Measurements from ENCODE around the gene NTF4.
"Not testable (repeated sequence)": the region's sequence is repeated elsewhere in the genome, so short reads cannot be mapped to it uniquely, and the experiment has no call there.

NTF4 gene

DNA sequence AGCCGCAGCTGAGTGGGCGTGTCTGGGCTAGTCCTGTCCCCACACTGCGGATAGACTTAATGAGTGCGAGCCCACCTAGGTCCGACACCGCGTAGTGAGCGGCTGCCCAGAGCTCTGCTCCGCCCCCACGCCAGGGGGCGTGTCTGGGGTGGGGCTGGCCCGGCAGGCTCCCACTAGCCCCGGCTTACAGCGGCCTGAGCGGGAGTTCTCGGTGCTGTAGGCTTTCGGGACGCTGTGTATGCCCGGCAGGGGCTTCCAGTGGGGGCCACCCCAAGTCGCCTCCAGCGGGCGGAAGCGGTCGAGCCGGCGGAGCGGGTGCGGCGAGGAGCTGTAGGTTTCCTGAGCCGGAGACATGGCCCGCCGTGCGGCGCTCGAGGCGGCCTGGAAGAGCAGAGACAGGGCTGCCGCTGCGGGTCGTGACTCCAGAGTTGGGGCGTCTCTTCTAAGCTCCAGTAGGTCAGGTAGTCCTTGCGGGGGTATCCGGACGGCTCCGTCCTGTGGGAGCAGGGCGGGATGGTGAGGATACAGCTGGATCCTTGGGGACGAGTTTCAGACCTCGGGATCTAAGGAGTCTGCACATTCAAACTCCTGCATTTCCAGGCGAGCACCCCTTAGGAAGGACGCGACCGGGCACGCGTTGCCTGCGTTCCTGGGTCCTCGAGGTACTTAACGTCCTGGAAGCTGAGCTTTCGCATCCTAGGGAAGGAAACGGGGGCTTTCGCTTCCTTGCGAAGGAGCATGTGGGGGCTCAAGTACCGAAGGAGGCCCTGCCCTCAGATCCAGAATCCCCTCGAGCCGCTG, 8.3 kb downstream of the NTF4 start:
- no peak for DNase-seq

DNA sequence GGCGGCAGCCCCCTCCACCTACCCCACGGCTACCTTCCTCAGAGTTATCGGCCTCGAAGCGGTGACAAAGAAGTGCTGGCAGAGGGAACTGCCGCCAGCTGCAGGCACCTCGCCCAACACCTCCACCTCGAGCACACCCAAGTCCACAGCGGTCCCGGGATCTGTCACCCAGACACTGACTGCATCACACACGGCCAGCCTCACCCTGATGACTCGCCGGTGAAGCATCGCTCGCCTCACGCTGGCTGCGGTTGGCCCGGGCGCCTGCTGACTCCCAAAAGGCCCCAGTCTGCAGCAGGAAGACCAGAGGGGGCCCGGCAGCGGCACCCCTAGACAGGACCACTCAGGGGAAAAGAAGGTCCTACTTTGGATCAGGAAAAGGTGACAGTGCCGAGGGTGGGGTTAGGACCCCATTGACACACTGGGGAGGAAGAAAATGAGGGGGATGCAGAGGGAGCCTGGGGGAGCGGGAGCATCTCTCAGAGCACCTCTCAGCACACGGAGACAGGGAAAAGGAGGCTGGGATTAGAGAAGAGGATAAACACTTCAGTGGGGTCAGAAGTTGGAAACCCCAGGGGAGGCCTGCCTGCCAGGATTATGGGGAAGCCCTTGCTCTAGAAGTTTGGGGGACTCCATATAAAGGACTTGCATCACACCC, 14.1 kb downstream of the NTF4 start:
- DNase-seq, result not testable (repeated sequence)

DNA sequence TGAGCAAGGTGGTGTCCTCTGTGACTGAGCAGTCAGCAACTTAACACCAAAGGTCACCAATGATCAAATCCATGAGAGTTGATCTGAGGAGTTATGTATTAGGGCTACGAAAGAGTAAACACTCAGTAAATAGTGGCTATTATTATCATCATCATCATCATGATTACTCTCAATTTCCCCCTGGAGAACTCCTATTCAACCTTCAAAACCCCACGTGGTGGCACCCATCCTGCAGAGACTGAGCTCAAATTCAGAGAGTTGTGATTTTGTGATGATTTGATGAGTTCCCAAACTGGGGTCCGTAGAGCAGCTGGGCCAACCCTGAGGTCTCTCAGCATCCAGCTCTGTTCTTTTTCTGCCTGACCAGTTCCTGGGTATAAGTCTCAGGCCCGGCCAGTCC, 14.8 kb downstream of the NTF4 start:
- not testable (repeated sequence) for DNase-seq

DNA sequence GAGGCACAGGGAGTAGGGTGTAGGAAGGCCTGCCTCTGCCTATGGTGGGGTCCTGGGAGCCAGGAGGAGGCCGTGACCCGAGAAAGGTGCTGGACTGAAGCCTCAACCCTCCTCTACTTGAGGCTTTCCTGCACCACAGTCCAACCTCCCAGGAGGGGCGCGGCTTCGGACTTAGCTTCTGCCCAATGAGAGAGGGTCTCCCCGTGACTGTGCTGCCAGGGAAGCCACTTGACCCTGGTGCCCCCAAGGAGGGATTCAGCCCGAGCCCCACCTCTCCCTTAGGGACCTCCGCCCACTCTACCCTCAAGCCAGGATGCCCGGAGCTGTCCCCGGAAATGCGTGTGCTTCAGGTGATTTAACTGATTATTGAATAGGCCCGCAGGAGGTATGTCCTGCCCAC, 15.6 kb downstream of the NTF4 start, which contains the start of gene CGB8:
CGB8 (minus strand) TSS at position 101 of the 400 bp plus-strand sequence. CDS start 372 bp downstream, outside the sequence.
- not testable (repeated sequence) for DNase-seq

DNA sequence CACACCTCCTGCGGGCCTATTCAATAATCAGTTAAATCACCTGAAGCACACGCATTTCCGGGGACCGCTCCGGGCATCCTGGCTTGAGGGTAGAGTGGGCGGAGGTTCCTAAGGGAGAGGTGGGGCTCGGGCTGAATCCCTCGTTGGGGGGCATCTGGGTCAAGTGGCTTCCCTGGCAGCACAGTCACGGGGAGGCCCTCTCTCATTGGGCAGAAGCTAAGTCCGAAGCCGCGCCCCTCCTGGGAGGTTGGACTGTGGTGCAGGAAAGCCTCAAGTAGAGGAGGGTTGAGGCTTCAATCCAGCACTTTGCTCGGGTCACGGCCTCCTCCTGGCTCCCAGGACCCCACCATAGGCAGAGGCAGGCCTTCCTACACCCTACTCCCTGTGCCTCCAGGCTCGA, 21.1 kb downstream of the NTF4 start, which contains the start of gene CGB5:
CGB5 (plus strand) TSS at position 301 of the 400 bp plus-strand sequence. CDS start 362 bp downstream, outside the sequence.
- DNase-seq, result not testable (repeated sequence)

DNA sequence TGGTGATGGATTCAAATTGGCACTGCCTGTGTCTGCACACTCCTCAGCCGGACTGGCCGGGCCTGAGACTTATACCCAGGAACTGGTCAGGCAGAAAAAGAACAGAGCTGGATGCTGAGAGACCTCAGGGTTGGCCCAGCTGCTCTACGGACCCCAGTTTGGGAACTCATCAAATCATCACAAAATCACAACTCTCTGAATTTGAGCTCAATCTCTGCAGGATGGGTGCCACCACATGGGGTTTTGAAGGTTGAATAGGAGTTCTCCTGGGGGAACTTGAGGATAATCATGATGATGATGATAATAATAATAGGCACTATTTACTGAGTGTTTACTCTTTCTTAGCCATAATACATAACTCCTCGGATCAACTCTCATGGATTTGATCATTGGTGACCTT, 22.0 kb downstream of the NTF4 start:
- DNase-seq, result not testable (repeated sequence)

DNA sequence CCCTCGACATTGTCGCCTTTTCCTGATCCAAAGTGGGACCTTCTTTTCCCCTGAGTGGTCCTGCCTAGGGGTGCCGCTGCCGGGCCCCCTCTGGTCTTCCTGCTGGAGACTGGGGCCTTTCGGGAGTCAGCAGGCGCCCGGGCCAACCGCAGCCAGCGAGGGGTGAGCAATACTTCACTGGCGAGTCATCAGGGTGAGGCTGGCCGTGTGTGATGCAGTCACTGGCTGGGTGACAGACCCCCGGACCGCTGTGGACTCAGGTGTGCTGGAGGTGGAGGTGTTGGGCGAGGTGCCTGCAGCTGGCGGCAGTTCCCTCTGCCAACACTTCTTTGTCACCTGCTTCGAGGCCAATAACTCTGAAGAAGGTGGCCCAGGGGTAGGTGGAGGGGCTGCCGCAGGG, 22.4 kb downstream of the NTF4 start:
- DNase-seq, result no peak

DNA sequence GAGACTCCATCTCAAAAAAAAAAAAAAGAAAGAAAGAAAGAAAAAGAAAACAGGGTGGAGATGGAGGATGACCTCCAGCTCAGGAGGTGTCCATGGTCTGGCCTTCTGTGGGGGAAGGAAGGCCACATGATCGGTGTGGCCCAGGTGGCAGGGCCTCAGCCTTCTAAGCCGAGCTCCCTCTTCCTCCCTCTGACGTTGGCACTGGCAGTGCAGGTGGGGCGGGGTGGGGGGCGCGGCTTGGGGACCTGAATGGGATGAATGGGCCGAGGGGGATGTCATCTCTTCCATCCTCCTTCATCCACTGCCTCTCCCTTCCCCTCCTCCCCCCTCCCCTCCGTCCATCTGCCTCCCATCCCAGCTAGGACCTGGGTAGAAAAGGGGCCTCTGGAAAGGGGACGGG, 24.9 kb downstream of the NTF4 start:
- DNase-seq, result not testable (repeated sequence)

DNA sequence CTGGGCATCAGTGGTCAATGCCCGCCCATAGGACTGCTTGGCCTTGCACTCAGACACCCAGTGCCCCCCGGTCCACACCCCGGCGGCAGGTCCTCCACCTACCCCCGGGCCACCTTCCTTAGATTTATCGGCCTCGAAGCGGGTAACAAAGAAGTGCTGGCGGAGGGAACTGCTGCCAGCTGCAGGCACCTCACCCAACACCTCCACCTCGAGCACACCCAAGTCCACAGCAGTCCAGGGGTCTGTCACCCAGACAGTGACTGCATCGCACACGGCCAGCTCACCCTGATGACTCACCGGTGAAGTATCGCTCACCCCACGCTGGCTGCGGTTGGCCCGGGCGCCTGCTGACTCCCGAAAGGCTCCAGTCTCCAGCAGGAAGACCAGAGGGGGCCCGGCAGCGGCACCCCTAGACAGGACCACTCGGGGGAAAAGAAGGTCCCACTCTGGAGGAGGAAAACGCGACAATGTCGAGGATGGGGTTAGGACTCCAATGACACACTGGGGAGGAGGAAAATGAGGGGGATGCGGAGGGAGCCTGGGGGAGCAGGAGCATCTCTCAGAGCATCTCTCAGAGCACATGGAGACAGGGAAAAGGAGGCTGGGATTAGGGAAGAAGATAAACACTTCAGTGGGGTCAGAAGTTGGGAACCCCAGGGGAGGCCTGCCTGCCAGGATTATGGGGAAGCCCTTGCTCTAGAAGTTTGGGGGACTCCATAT, 25.9 kb downstream of the NTF4 start:
- DNase-seq, result not testable (repeated sequence)

DNA sequence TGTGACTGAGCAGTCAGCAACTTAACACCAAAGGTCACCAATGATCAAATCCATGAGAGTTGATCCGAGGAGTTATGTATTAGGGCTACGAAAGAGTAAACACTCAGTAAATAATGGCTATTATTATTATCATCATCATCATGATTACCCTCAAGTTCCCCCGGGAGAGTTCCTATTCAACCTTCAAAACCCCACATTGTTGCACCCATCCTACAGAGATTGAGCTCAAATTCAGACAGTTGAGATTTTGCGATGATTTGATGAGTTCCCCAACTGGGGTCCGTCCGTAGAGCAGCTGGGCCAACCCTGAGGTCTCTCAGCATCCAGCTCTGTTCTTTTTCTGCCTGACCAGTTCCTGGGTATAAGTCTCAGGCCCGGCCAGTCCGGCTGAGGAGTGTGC, 26.5 kb downstream of the NTF4 start:
- DNase-seq, result not testable (repeated sequence)

DNA sequence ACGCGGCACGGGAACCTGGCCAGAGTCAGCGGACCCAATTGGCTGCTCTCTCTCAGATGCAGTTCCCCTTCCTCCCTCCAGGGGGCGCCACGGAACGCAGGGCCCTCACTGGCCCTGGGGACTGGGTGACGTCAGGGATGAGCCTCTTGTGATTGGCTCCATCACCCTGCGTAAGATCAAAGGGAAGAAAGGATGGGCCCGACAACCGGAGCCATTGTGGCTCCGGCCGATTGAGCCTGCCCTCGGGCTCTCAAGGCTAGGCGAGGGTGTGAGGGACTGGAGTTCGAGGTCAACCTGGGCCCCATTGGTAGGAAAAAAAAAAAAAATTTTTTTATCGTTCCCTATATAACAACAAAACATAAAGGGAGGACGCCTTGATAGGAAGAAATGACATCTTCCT, 27.8 kb downstream of the NTF4 start, which contains the start of gene CGB1:
CGB1 (minus strand) TSS at position 81 of the 400 bp plus-strand sequence. CDS start 184 bp downstream, outside the sequence.
- DNase-seq, result not testable (repeated sequence)

DNA sequence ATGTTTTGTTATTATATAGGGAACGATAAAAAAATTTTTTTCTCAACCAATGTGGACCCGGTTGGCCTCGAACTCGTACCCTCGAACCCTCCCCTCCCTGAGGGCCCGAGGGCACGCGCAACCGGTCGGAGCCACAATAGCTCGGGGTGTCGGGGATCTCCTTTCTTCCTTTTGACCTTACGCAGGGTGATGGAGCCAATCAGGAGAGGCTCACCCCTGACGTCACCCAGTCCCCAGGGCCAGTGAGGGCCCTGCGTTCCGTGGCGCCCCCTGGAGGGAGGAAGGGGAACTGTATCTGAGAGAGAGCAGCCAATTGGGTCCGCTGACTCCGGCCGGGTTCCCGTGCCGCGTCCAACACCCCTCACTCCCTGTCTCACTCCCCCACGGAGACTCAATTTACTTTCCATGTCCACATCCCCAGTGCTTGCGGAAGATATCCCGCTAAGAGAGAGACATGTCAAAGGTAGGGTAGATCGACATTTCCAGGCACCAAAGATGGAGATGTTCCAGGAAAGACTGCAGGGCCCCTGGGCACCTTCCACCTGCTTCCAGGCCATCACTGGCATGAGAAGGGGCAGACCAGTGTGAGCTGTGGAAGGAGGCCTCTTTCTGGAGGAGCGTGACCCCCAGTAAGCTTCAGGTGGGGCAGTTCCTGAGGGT, 32.8 kb downstream of the NTF4 start, which contains the start of gene CGB2:
CGB2 (plus strand) TSS at position 249 of the 660 bp plus-strand sequence; CDS start at position 455, 206 bp downstream.
- DNase-seq, result not testable (repeated sequence)

DNA sequence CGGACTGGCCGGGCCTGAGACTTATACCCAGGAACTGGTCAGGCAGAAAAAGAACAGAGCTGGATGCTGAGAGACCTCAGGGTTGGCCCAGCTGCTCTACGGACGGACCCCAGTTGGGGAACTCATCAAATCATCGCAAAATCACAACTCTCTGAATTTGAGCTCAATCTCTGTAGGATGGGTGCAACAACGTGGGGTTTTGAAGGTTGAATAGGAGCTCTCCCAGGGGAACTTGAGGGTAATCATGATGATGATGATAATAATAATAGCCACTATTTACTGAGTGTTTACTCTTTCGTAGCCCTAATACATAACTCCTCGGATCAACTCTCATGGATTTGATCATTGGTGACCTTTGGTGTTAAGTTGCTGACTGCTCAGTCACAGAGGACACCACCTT, 34.3 kb downstream of the NTF4 start:
- not testable (repeated sequence) for DNase-seq

DNA sequence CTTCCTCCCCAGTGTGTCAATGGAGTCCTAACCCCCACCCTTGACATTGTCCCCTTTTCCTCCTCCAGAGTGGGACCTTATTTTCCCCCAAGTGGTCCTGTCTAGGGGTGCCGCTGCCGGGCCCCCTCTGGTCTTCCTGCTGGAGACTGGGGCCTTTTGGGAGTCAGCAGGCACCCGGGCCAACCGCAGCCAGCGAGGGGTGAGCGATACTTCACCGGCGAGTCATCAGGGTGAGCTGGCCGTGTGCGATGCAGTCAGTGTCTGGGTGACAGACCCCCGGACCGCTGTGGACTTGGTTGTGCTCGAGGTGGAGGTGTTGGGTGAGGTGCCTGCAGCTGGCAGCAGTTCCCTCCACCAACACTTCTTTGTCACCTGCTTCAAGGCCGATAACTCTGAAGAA, 34.9 kb downstream of the NTF4 start:
- not testable (repeated sequence) for DNase-seq

DNA sequence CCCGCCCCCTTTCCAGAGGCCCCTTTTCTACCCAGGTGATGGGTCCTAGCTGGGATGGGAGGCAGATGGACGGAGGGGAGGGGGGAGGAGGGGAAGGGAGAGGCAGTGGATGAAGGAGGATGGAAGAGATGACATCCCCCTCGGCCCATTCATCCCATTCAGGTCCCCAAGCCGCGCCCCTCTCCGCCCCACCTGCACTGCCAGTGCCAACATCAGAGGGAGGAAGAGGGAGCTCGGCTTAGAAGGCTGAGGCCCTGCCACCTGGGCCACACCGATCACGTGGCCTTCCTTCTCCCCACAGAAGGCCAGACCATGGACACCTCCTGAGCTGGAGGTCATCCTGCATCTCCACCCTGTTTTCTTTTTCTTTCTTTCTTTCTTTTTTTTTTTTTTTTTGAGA, 35.9 kb downstream of the NTF4 start:
- DNase-seq, result not testable (repeated sequence)

DNA sequence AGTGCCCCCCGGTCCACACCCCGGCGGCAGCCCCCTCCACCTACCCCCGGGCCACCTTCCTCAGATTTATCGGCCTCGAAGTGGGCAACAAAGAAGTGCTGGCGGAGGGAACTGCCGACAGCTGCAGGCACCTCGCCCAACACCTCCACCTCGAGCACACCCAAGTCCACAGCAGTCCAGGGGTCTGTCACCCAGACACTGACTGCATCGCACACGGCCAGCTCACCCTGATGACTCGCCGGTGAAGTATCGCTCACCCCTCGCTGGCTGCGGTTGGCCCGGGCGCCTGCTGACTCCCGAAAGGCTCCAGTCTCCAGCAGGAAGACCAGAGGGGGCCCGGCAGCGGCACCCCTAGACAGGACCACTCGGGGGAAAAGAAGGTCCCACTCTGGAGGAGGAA, 39.0 kb downstream of the NTF4 start:
- DNase-seq, result not testable (repeated sequence)

DNA sequence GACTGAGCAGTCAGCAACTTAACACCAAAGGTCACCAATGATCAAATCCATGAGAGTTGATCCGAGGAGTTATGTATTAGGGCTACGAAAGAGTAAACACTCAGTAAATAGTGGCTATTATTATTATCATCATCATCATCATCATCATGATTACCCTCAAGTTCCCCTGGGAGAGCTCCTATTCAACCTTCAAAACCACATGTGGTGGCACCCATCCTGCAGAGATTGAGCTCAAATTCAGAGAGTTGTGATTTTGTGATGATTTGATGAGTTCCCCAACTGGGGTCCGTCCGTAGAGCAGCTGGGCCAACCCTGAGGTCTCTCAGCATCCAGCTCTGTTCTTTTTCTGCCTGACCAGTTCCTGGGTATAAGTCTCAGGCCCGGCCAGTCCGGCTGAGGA, 39.5 kb downstream of the NTF4 start:
- DNase-seq, result not testable (repeated sequence)

DNA sequence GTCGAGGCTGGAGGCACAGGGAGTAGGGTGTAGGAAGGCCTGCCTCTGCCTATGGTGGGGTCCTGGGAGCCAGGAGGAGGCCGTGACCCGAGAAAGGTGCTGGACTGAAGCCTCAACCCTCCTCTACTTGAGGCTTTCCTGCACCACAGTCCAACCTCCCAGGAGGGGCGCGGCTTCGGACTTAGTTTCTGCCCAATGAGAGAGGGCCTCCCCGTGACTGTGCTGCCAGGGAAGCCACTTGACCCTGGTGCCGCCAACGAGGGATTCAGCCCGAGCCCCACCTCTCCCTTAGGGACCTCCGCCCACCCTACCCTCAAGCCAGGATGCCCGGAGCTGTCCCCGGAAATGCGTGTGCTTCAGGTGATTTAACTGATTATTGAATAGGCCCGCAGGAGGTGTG, 40.4 kb downstream of the NTF4 start, which contains the start of gene CGB3:
CGB3 (minus strand) TSS at position 101 of the 400 bp plus-strand sequence. CDS start 362 bp downstream, outside the sequence.
- not testable (repeated sequence) for DNase-seq

DNA sequence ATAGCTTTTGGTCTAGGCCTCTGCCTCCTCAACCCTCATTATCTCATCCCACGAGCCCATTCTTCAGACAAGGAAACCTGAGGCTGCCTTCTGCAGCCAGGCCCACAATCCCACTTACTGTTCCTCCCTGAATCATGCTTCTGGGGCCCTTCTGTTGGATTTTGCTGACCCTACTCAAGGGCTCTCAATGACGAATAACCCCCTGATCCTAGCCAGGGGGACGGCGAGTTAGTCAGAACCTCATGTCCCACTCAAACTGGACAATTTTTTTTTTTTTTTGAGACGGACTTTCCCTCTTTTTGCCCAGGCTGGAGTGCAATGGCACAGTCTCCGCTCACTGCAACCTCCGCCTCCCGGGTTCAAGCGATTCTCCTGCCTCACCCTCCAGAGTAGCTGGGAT, 42.5 kb downstream of the NTF4 start:
- DNase-seq, result no peak

DNA sequence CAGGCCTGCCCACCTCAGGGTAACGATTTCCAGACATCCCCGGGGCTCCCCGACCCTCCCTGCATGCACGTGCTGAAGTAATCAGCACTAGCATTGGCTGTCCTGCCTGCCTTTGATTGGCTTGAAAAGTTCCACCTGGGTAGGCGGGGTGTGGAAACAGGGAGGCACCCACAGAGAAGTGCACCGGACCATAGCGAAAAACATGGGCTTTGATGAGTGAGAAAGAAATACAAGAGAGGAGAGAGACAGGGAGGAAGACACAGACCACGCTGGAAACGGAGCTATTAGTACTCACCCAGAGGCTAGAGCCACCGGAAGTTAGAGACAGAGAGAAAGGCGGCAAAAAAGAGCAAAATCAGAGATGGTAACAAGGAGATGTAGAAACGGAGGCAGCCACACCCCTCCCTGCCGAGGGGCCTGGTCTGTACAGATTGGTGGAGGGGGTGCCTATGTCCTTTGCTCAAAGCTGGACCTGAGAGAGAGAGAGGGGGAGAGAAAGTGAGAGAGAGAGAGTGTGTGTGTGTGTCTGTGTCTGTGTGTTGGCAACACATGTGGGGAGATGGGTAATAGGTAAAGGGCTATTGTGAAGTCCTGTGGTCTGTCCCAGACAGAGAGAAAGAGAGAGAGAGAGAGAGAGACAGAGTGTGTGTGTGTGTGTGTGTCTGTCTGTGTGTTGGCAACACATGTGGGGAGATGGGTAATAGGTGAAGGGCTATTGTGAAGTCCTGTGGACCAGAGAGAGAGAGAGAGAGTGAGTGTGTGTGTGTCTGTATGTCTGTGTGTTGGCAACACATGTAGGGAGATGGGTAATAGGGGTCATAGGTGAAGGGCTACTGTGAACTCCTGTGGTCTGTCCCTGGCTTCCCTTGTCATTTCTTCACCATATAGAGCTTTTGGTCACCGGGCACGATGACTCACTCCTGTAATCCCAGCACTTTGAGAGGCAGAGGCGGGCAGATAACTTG, 43.4 kb downstream of the NTF4 start:
- no peak for DNase-seq

DNA sequence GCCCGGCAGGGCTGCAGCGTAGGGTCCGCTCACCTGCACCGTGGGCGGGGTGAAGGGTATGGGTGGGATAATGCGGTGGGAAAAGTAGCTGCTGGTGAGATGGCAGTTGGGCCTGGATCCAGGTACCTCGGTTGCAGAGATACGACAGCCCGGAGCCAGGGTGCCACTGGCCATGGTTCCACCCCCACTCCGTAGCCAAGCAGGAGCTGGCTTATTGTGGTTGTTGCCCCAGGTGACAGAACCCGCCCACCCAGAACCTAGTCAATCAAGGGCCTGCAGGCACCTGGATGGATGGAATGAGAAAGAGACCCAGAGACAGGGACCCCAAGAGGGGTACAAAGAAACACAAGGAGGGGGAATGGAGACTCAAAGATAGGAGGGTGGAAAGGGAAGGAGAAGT, 44.3 kb downstream of the NTF4 start:
- no peak for DNase-seq
